GM19025 (cell line): ENCODE results near the gene DNM2.
"Not testable (repeated sequence)": the region's sequence is repeated elsewhere in the genome, so short reads cannot be mapped to it uniquely, and the experiment has no call there.

ENCODE experiments used
- ATAC-seq: cut with Tn5 transposase; IDR thresholded peaks from one replicate; pipeline ENCODE4 v1.9.1; 2021; ENCODE audit warnings: mild to moderate bottlenecking, low read depth, moderate library complexity; ENCODE audit not compliant: unreplicated experiment

Gene DNM2

GRCh38 chr19:10830931-10831779, 113.3 kb downstream of the DNM2 start:
- no peak for ATAC-seq

- ATAC-seq = no peak
These were observed 114.4 kb downstream of the DNM2 start for GRCh38 chr19:10831987-10832938.

GRCh38 chr19:10832939-10833296, 115.0 kb downstream of the DNM2 start:
- ATAC-seq = no peak

DNA sequence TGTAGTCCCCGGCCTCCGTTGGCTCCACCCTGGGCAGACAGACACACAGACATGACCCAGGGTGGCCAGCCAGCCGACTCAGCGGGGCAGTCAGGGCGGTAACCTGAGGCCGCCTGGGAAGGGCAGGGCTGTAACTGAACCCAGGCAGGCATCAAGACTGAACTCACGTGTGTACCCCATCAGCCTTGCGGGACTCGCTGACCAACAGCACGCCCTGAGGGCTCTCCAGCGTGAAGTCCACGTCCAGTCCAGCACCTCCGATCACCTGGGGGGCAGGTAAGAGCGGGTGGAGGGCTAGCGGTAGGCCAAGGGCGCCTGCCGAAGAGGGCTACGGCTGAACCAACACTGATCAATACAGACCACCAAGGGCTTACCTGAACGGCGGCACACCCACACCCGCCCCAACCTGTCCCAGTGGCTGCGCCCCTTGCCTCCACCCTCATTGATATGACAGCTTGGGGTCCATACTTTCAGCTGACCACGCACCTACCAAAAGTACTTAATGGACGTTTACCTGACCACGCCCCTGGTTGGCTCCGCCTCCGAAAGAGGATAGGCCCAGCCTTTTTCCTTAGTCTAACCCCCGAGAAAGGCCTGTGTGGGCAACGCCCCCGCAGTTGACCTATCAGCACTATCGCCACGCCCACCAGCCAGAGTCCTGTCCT, 117.3 kb downstream of the DNM2 start:
- ATAC-seq = no peak

- ATAC-seq = peak; percentile 71
These were observed 118.0 kb downstream of the DNM2 start, which contains the start of gene TMED1 for GRCh38 chr19:10835754-10836478. Gene TMED1, minus strand, starts transcription at chr19:10836212. Its CDS starts 21 bp downstream, at chr19:10836191.

DNA sequence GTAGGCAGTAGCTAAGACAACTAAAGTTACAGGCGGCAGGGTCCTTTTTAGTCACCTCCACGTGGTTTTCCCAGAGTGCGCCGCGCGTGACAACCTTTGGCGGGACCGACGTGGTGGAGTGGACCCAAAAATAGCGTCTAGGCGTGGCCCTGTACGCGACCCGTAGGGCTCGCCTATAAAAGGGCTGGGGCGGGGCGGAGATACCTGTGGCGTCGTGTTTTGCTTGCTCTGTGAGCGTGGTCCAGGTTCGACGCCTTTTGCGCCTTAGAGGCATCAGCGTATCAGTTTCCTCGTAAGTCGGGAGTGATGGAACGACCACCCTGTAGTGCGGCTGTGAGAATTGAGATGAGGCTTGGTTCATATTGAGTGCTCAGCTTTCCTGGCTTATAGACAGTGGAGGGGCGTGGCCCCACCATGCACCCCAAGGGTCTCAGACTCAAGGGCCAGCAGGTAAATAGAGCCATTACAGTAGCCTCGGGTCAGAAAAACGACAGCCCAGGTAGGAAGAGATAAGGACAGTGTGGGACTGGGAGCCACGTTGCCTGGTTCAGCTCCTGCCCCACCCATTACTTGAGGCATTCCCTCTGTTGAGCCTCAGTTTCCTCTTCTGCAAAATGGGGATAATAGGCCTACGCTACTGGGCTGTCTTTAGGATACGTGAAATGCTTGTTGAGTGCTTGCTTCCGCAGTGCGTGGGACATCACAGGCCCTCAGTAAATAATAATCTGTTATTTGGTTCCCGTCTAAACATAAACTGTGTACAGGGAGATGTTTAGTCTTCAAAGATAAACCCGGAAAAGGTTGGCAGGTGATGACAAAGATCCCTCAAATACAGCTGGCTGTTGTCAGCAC, 118.8 kb downstream of the DNM2 start:
- no peak for ATAC-seq

DNA sequence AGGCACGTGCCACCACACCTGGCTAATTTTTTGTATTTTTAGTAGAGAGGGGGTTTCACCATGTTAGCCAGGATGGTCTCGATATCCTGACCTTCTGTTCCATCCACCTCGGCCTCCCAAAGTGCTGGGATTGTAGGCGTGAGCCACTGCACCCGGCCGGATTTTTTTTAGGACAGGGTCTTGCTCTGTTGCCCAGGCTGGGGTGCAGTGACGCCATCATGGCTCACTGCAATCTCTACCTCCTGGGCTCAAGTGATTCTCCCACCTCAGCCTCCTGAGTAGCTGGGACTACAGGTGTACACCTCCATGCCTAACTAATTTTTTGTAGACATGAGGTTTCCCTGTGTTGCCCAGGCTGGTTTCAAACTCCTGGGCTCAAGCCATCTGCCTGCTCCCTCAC, 119.8 kb downstream of the DNM2 start:
- not testable (repeated sequence) for ATAC-seq

DNA sequence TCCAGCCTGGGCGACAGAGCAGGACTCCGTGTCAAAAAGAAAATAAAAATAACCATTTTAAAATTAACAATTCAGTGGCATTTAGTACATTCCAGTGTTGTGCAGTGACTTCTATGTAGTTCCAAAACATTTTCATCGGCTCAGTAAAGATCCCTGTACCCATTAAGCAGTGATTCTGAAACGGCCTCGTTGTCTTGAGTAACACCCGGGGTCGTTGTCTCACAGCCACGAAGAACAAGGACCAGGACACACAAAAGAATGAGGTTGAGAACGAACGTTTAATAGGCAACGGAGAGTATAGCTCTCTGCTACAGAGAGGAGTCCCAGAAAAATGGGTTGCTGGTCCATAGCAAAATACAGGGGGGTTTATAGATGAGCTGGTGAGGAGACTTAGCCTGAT, 120.5 kb downstream of the DNM2 start:
- no peak for ATAC-seq

GRCh38 chr19:10839114-10840050, 121.5 kb downstream of the DNM2 start:
- no peak for ATAC-seq

- no peak for ATAC-seq
These were observed 124.9 kb downstream of the DNM2 start for GRCh38 chr19:10842788-10843187.

- ATAC-seq = no peak
These were observed 128.8 kb downstream of the DNM2 start for GRCh38 chr19:10846500-10847202.

GRCh38 chr19:10848230-10848856, 130.5 kb downstream of the DNM2 start, which contains the start of gene C19orf38:
Gene C19orf38, plus strand, starts transcription at chr19:10848415. Its CDS starts 94 bp downstream, at chr19:10848509.
- no peak for ATAC-seq

- no peak for ATAC-seq
These were observed 132.8 kb downstream of the DNM2 start for GRCh38 chr19:10850631-10851030.

DNA sequence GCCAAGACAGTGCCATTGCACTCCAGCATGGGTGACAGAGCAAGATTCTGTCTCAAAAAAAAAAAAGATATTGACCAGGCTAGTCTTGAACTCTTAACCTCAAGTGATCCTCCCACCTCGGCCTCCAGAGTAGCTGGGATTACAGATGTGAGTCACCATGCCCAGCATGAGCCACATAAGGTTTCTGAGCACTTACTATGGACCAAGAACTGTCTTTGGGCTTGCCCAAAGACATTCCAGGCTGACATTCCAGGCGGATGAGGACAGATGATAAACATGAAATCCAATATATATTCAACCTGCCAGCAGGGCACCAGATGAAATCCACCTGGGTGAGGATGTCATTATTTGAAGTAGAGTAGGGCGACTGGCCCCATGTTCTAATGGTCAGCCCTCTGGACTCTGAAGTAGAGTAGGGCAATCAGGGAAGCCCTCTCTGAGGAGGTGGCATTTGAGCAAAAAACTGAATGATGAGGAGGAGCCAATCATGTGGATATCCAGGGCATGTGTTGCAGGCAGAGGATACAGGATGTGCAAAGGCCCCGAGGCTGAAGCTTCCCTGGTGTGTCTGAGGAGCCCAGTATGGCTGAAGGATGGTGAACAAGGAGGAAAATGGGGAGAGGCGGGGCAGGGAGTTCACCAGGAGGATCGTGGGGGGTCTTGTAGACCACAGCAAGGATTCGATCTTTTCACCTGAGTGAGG, 134.4 kb downstream of the DNM2 start:
- ATAC-seq = no peak

DNA sequence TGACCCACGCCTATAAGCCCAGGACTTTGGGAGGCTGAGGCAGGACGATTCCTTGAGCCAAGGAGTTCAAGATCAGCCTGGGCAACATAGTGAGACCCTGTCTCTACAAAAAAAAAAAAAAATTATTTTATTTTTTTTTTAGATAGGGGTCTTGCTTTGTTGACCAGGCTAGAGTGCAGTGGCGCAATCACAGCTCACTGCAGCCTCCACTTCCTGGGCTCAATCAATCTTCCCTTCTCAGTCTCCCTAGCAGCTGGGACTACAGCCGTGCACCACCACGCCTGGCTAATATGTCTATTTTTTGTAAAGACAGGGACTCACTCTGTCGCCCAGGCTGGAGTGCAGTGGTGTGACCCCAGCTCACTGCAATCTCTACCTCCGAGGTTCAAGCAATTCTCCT, 135.1 kb downstream of the DNM2 start:
- ATAC-seq = no peak

DNA sequence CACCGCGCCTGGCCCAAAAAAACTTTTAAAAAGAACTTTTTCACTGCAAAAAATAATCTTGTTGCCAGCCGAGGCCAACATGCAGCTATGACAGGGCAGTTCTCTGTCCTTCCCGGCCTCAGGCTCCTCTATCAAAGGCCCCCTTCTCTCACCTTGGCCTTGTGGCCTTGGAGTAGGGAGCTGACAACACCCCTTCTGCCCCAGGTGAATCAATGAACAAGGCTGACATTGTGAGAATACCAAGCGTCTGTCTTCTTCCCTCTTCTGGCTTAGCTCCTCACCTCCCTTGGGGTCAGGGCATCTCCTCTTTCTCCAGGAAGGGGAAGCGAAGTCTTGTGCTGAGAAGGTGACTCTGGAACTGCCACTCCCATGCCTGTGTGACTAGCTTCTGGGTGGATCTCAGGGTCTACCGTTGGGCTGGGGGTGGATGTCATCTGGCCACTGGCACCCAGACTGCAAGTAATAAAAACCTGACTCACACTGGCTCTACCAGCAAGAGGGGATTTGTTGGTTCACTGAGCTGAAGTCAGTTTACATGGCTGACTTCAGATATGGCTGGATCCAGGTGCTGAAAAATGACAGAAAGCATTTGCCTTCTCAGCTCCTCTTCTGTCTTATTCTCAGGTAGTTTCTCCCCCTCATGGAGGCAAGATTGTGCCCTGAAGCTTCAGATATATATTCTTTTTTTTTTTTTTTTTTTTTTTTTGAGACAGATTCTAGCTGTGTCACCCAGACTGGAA, 136.6 kb downstream of the DNM2 start:
- ATAC-seq = no peak
